Liver (tissue), 9 donors: ENCODE measurements around the gene FOXO1. TPM values are rescaled to one million over a fixed set of nuclear protein-coding genes. Genes with fewer than 3 reads are reported as not detected.

Experiments
- DNase-seq: peaks from one replicate; pipeline ENCODE4 v3.0.0-alpha.2; 2017; ENCODE audit warnings: low spot score
- H3K27ac ChIP-seq, 2 donors: one replicate each; pipeline ENCODE4 v1.7.0; 2013; ENCODE audit warnings: inconsistent platforms in 2 of 2, low read length in 2 of 2, control low read depth in 1 of 2, low read depth in 1 of 2, mild to moderate bottlenecking in 1 of 2
- H3K27me3 ChIP-seq, 4 donors: one replicate each; pipeline versions ENCODE4 v1.6.1 to v1.7.0; 2013; ENCODE audit warnings: low read length in 3 of 4, inconsistent platforms in 1 of 4, mild to moderate bottlenecking in 1 of 4, moderate library complexity in 1 of 4; ENCODE audit not compliant: control insufficient read depth in 4 of 4, insufficient read depth in 4 of 4
- H3K36me3 ChIP-seq, 4 donors: one replicate each; pipeline versions ENCODE4 v1.6.1 to v1.7.0; 2013; ENCODE audit warnings: low read length in 3 of 4, mild to moderate bottlenecking in 3 of 4, low read depth in 1 of 4, moderate library complexity in 1 of 4; ENCODE audit not compliant: control insufficient read depth in 4 of 4, insufficient read depth in 3 of 4
- H3K4me1 ChIP-seq, 4 donors: one replicate each; pipeline versions ENCODE4 v1.6.1 to v1.7.0; 2013; ENCODE audit warnings: low read length in 3 of 4, mild to moderate bottlenecking in 3 of 4, moderate library complexity in 1 of 4; ENCODE audit not compliant: control insufficient read depth in 4 of 4, insufficient read depth in 4 of 4
- H3K4me3 ChIP-seq, 3 donors: one replicate each; pipeline versions ENCODE4 v1.6.1 to v1.7.0; 2013; ENCODE audit warnings: low read length in 3 of 3, control low read depth in 1 of 3, low read depth in 1 of 3, mild to moderate bottlenecking in 1 of 3
- H3K9ac ChIP-seq, 2 donors: one replicate each; pipeline ENCODE4 v1.7.0; 2013; ENCODE audit warnings: low read length in 2 of 2, mild to moderate bottlenecking in 2 of 2, moderate library complexity in 2 of 2, control low read depth in 1 of 2, low read depth in 1 of 2
- H3K9me3 ChIP-seq, 4 donors: one replicate each; pipeline versions ENCODE4 v1.6.1 to v1.7.0; 2013; ENCODE audit warnings: low read length in 3 of 4; ENCODE audit not compliant: control insufficient read depth in 4 of 4
- ATF3 ChIP-seq: IDR thresholded peaks from 2 replicates; pipeline ENCODE4 v1.6.1; 2016; ENCODE audit warnings: antibody characterized with exemption
- CTCF ChIP-seq: fragments of 150-350 bp; IDR thresholded peaks from 2 replicates; pipeline ENCODE4 v1.5.1; 2017; ENCODE audit warnings: improper control_type of control experiment, low read depth, low read length; ENCODE audit not compliant: missing input control
- EGR1 ChIP-seq, 2 donors: IDR thresholded peaks; 2 replicates each; pipeline ENCODE4 v1.6.1; 2016 to 2018; ENCODE audit warnings: antibody characterized with exemption in 2 of 2, low read depth in 2 of 2
- FOXA1 ChIP-seq: IDR thresholded peaks from 2 replicates; pipeline ENCODE4 v1.6.1; 2016; ENCODE audit warnings: antibody characterized with exemption
- FOXA2 ChIP-seq: IDR thresholded peaks from 2 replicates; pipeline ENCODE4 v1.6.1; 2016; ENCODE audit warnings: antibody characterized with exemption
- GABPA ChIP-seq, 2 donors: IDR thresholded peaks in 1 of 2; conservative IDR thresholded peaks in 1 of 2; 2 replicates each; pipeline ENCODE4 v1.6.1; 2016; ENCODE audit warnings: antibody characterized with exemption in 2 of 2, mild to moderate bottlenecking in 1 of 2, moderate library complexity in 1 of 2
- HNF4G ChIP-seq: IDR thresholded peaks from 2 replicates; pipeline ENCODE4 v1.6.1; 2016; ENCODE audit warnings: antibody characterized with exemption
- JUND ChIP-seq, 2 donors: IDR thresholded peaks; 2 replicates each; pipeline ENCODE4 v1.6.1; 2016; ENCODE audit warnings: antibody characterized with exemption in 2 of 2
- MAX ChIP-seq: IDR thresholded peaks from 2 replicates; pipeline ENCODE4 v1.6.1; 2016; ENCODE audit warnings: antibody characterized with exemption
- NR2F2 ChIP-seq: IDR thresholded peaks from 2 replicates; pipeline ENCODE4 v1.6.1; 2016; ENCODE audit warnings: antibody characterized with exemption
- REST ChIP-seq: IDR thresholded peaks from 2 replicates; pipeline ENCODE4 v1.6.1; 2016; ENCODE audit warnings: antibody characterized with exemption, mild to moderate bottlenecking
- RXRA ChIP-seq, 2 donors: IDR thresholded peaks; 2 replicates each; pipeline ENCODE4 v1.6.1; 2017 to 2018; ENCODE audit warnings: antibody characterized with exemption in 2 of 2, mild to moderate bottlenecking in 1 of 2
- SP1 ChIP-seq: IDR thresholded peaks from 2 replicates; pipeline ENCODE4 v1.6.1; 2018; ENCODE audit warnings: antibody characterized with exemption, mild to moderate bottlenecking
- YY1 ChIP-seq: IDR thresholded peaks from 2 replicates; pipeline ENCODE4 v1.6.1; 2016; ENCODE audit warnings: antibody characterized with exemption, mild to moderate bottlenecking
- ZBTB33 ChIP-seq: IDR thresholded peaks from 2 replicates; pipeline ENCODE4 v1.6.1; 2016; ENCODE audit warnings: antibody characterized with exemption
- WGBS: extraction: QIAGEN DNeasy Blood & Tissue Kit; methylation state at CpG from one replicate; pipeline ENCODE4 v1.1.7; 2013; 5-methylcytosine and 5-hydroxymethylcytosine counted together
- polyA plus RNA-seq, 2 donors: library from polyadenylated mRNA; stranded (reverse) in 1 of 2; unstranded in 1 of 2; fragments of 200-250 nt in 1 of 2; fragments of >200 nt in 1 of 2; fragmentation: Nextera tagmentation in 1 of 2; extraction: Ambion mirVana in 1 of 2; gene quantifications; one replicate each; pipeline versions ENCODE4 v1.2.1 to v1.2.3, GENCODE V29; 2013 to 2015
- total RNA-seq, 2 donors: library from RNA; depleted of rRNA; stranded (reverse); fragments of >200 nt; gene quantifications; one replicate each; pipeline ENCODE4 v1.2.3, GENCODE V29; 2014
- donor health status: healthy.
- donor health status: healthy.
- donor health status: healthy.
- donor health status: healthy.
- donor health status: healthy.

The FOXO1 gene
- total and polyA plus RNA-seq, 4 donors = 5.4 to 23.6 (median 8.6) TPM

- TF ChIP-seq ZBTB33 (no peak), EGR1 (IDR thresholded peaks at IDR 0.05; ENCODE audit: low read depth in 2 of 2) (no peak), RXRA (IDR thresholded peaks at IDR 0.05) (no peak), NR2F2 (no peak), HNF4G (no peak), JUND (IDR thresholded peaks at IDR 0.05) (no peak), SP1 (no peak)
Observed at GRCh38 chr13:40604135-40604534, 62.3 kb downstream of the FOXO1 start (continued).

- Histone ChIP-seq H3K27me3 (no peaks in the 10 kb centered on the region), H3K9me3 (no peaks in the 10 kb centered on the region), H3K27ac (no peak overlapping the region), H3K9ac (no peak overlapping the region), H3K36me3 (no peaks in the 10 kb centered on the region), H3K4me3 (no peak overlapping the region), H3K4me1 (peaks cover 6 to 17% (median 10%) of the 10 kb centered on the region in 4 donors)
- WGBS = 94% methylated on average over 5 of the region's 5 CpGs
- TF ChIP-seq FOXA2 (no peak), SP1 (no peak), EGR1 (IDR thresholded peaks at IDR 0.05; ENCODE audit: low read depth in 2 of 2) (no peak), MAX (no peak), ZBTB33 (no peak), RXRA (IDR thresholded peaks at IDR 0.05) (no peak), REST (no peak), ATF3 (no peak), YY1 (no peak)
- no peak for DNase-seq
Observed at GRCh38 chr13:40600149-40600751, 66.2 kb downstream of the FOXO1 start.

GRCh38 chr13:40599747-40600146 is 66.7 kb downstream of the FOXO1 start:
- Histone ChIP-seq H3K4me3 (no peak overlapping the region), H3K27me3 (no peaks in the 10 kb centered on the region), H3K27ac (no peak overlapping the region), H3K9me3 (no peaks in the 10 kb centered on the region), H3K9ac (no peak overlapping the region), H3K36me3 (no peaks in the 10 kb centered on the region), H3K4me1 (peaks cover 6 to 17% (median 10%) of the 10 kb centered on the region in 4 donors)
- TF ChIP-seq JUND (IDR thresholded peaks at IDR 0.05) = no peak
- TF ChIP-seq HNF4G = no peak
- no peak for TF ChIP-seq MAX
- TF ChIP-seq GABPA (IDR thresholded peaks at IDR 0.05 in 1 of 2, conservative IDR thresholded peaks at IDR 0.05 in 1 of 2) = no peak
- no peak for TF ChIP-seq CTCF
- TF ChIP-seq FOXA1 = no peak
- DNase-seq = no peak
- 88% methylated on average over 2 of the region's 2 CpGs for WGBS
